ENCODE results near the gene GNAT3. TPM values are rescaled to one million over a fixed set of nuclear protein-coding genes. Genes with fewer than 3 reads are reported as not detected.

The GNAT3 gene
- total RNA-seq, 1 experiment from 2014 or later: not detected

DNA sequence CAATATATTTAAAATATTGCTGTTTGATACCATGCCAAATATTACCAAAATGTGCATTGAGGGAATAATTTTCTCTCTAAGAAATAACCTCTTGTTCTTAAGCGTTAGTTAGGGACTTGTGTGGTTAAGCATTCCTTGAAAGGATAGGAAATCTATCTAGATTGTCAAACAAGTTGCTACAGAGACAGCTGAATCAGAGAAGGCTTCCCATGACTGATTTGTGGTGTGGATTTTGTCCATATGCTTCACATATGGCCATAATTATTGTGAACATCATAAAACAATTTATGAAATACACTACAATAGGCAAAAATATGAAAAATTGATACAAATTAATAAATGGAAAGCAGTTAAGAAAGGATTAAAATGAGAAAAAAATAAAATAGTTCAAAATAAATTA lies 96.3 kb downstream of the GNAT3 start:
- H4K20me1 ChIP-seq (ENCODE audit: insufficient read depth): no peaks in the 10 kb centered on the region
- no peaks in the 10 kb centered on the region for H3K79me2 ChIP-seq (ENCODE audit: low read depth)
- H3K27ac ChIP-seq: no peak overlapping the region
- H3K9me3 ChIP-seq (ENCODE audit: insufficient read depth, low read depth): no peaks in the 10 kb centered on the region; the same call in 1 of the 2 replicates
- intact Hi-C loops (cut with micrococcal nuclease; ENCODE audit: unreplicated experiment): no loop called here
- H3K36me3 ChIP-seq (ENCODE audit: low read depth): no peaks in the 10 kb centered on the region
- no peak overlapping the region for H2AFZ ChIP-seq
- BruUV-seq (replicated peaks): no TSS peak
- ChIA-PET CTCF (no interaction called here), POLR2A (ENCODE audit: unreplicated experiment) (no interaction called here)
- H3K27me3 ChIP-seq (ENCODE audit: insufficient read depth, low read depth): no peaks in the 10 kb centered on the region
- no peak for DNase-seq
- peaks cover 4% of the 10 kb centered on the region for H3K9me2 ChIP-seq (ENCODE audit: insufficient read depth)
- TF ChIP-seq, protein P1, sequence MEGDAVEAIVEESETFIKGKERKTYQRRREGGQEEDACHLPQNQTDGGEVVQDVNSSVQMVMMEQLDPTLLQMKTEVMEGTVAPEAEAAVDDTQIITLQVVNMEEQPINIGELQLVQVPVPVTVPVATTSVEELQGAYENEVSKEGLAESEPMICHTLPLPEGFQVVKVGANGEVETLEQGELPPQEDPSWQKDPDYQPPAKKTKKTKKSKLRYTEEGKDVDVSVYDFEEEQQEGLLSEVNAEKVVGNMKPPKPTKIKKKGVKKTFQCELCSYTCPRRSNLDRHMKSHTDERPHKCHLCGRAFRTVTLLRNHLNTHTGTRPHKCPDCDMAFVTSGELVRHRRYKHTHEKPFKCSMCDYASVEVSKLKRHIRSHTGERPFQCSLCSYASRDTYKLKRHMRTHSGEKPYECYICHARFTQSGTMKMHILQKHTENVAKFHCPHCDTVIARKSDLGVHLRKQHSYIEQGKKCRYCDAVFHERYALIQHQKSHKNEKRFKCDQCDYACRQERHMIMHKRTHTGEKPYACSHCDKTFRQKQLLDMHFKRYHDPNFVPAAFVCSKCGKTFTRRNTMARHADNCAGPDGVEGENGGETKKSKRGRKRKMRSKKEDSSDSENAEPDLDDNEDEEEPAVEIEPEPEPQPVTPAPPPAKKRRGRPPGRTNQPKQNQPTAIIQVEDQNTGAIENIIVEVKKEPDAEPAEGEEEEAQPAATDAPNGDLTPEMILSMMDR (conservative IDR thresholded peaks at IDR 0.05): no peak
- TF ChIP-seq EZH2 (IDR thresholded peaks at IDR 0.05; ENCODE audit: low read depth): no peak
- no peaks in the 10 kb centered on the region for H3F3A ChIP-seq (ENCODE audit: insufficient read depth, low read depth)
- H3K4me1 ChIP-seq (replicated peaks; ENCODE audit: insufficient read depth): 0 out of 2 replicates have a peak, but pooled peaks cover 7% of the 10 kb centered on the region
- H3K4me3 ChIP-seq: no peak overlapping the region
- H3K4me2 ChIP-seq: no peak overlapping the region

DNA sequence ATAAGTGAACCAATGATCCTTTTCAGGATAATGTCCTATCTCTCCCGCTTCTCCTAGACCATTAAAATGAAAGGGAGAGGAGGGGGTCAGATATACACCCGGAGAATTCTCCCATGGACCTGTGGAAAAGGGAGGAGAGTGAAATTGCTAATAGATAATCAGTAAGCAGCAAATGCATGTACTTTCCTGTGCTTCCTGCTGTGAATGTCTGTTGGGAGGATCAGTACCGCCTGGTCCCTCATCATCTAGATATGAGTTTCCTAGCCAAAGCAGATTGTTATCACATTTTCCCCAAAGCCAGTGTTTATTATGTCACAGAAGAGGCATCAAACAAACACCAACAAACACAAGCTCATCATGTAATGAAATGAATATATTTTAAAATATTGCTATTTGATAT lies 96.8 kb downstream of the GNAT3 start:
- Histone ChIP-seq H3F3A (ENCODE audit: insufficient read depth, low read depth) (no peaks in the 10 kb centered on the region), H2AFZ (no peak overlapping the region), H3K27me3 (ENCODE audit: insufficient read depth, low read depth) (no peaks in the 10 kb centered on the region), H3K36me3 (ENCODE audit: low read depth) (no peaks in the 10 kb centered on the region), H3K79me2 (ENCODE audit: low read depth) (no peaks in the 10 kb centered on the region), H4K20me1 (ENCODE audit: insufficient read depth) (no peaks in the 10 kb centered on the region), H3K9me2 (ENCODE audit: insufficient read depth) (peaks cover 4% of the 10 kb centered on the region), H3K27ac (no peak overlapping the region), H3K9me3 (ENCODE audit: insufficient read depth, low read depth) (no peaks in the 10 kb centered on the region; the same call in 1 of the 2 replicates), H3K4me3 (no peak overlapping the region), H3K4me2 (no peak overlapping the region), H3K4me1 (replicated peaks; ENCODE audit: insufficient read depth) (0 out of 2 replicates have a peak, but pooled peaks cover 7% of the 10 kb centered on the region)
- no peak for TF ChIP-seq EZH2 (IDR thresholded peaks at IDR 0.05; ENCODE audit: low read depth)
- TF ChIP-seq, protein P1 (conservative IDR thresholded peaks at IDR 0.05): no peak
- no peak for DNase-seq
- ChIA-PET POLR2A (ENCODE audit: unreplicated experiment) (no interaction called here), CTCF (no interaction called here)
- BruUV-seq (replicated peaks): no TSS peak
- intact Hi-C loops (cut with micrococcal nuclease; ENCODE audit: unreplicated experiment): no loop called here

DNA sequence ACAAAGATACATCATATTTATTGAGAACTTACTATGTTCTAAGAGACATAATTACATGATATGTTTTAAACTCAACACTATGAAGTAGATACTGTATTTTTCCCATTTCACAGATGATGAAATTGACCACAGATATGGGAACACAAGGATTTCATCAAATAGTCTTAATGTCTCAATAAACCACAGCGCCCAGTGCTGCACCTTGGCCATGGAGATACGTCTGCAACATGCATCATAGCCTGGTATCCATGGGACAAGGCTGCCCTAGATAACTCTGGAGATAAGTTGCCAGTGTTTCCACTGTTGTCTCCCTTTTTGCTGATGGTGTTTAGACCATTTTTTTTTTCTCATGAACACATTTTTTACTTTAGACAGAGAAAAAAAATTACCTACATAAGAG lies 97.5 kb downstream of the GNAT3 start:
- Histone ChIP-seq H3K4me2 (no peak overlapping the region), H3F3A (ENCODE audit: insufficient read depth, low read depth) (no peaks in the 10 kb centered on the region), H2AFZ (no peak overlapping the region), H3K79me2 (ENCODE audit: low read depth) (no peaks in the 10 kb centered on the region), H3K27ac (no peak overlapping the region), H3K4me3 (no peak overlapping the region), H4K20me1 (ENCODE audit: insufficient read depth) (no peaks in the 10 kb centered on the region), H3K36me3 (ENCODE audit: low read depth) (no peaks in the 10 kb centered on the region), H3K4me1 (replicated peaks; ENCODE audit: insufficient read depth) (0 out of 2 replicates have a peak, but pooled peaks cover 7% of the 10 kb centered on the region), H3K9me3 (ENCODE audit: insufficient read depth, low read depth) (no peaks in the 10 kb centered on the region; the same call in 1 of the 2 replicates), H3K9me2 (ENCODE audit: insufficient read depth) (peaks cover 4% of the 10 kb centered on the region), H3K27me3 (ENCODE audit: insufficient read depth, low read depth) (no peaks in the 10 kb centered on the region)
- no peak for TF ChIP-seq EZH2 (IDR thresholded peaks at IDR 0.05; ENCODE audit: low read depth)
- TF ChIP-seq, protein P1 (conservative IDR thresholded peaks at IDR 0.05): no peak
- ChIA-PET POLR2A (ENCODE audit: unreplicated experiment) (no interaction called here), CTCF (no interaction called here)
- intact Hi-C loops (cut with micrococcal nuclease; ENCODE audit: unreplicated experiment): no loop called here
- DNase-seq: no peak
- BruUV-seq (replicated peaks): no TSS peak
